Loucy (cell line): ENCODE measurements around the gene EOLA2.
"Not testable (repeated sequence)": the region's sequence is repeated elsewhere in the genome, so short reads cannot be mapped to it uniquely, and the experiment has no call there.

ENCODE experiments used
- H2AFZ ChIP-seq: fragments of 200-600 bp; sonication (generic); 2 replicates; pipeline ENCODE4 v1.6.0; 2016; ENCODE audit warnings: antibody characterized with exemption, mild to moderate bottlenecking, low read length, moderate library complexity
- H3F3A ChIP-seq: fragments of 200-600 bp; 2 replicates; pipeline ENCODE4 v1.6.0; 2016; ENCODE audit warnings: antibody characterized with exemption, low read depth, mild to moderate bottlenecking
- H3K27me3 ChIP-seq: fragments of 200-600 bp; sonication (generic); 2 replicates; pipeline ENCODE4 v1.6.1; 2014; ENCODE audit warnings: low read length, mild to moderate bottlenecking; ENCODE audit not compliant: insufficient read depth, poor library complexity, severe bottlenecking
- H3K36me3 ChIP-seq: fragments of 200-600 bp; sonication (generic); 2 replicates; pipeline ENCODE4 v1.6.1; 2016; ENCODE audit warnings: low read length; ENCODE audit not compliant: insufficient read depth
- H3K4me1 ChIP-seq: fragments of 200-600 bp; sonication (generic); 2 replicates; pipeline ENCODE4 v1.5.1; 2014; ENCODE audit warnings: low read length, mild to moderate bottlenecking; ENCODE audit not compliant: insufficient read depth, poor library complexity, severe bottlenecking
- H3K4me2 ChIP-seq: fragments of 200-600 bp; sonication (generic); 2 replicates; pipeline ENCODE4 v1.6.0; 2014; ENCODE audit warnings: antibody characterized with exemption, low read length, low read depth, mild to moderate bottlenecking; ENCODE audit not compliant: poor library complexity, severe bottlenecking
- H3K4me3 ChIP-seq: fragments of 200-600 bp; sonication (generic); 2 replicates; pipeline ENCODE4 v1.5.1; 2014; ENCODE audit warnings: low read length, mild to moderate bottlenecking, mixed read lengths; ENCODE audit not compliant: poor library complexity, severe bottlenecking
- H3K79me2 ChIP-seq: fragments of 200-600 bp; sonication (generic); 2 replicates; pipeline ENCODE4 v1.6.1; 2014; ENCODE audit warnings: low read length; ENCODE audit not compliant: insufficient read depth
- H3K9ac ChIP-seq: fragments of 200-600 bp; sonication (generic); 2 replicates; pipeline ENCODE4 v1.6.0; 2014; ENCODE audit warnings: mild to moderate bottlenecking, low read depth, low read length, moderate library complexity; ENCODE audit not compliant: poor library complexity, severe bottlenecking
- H3K9me2 ChIP-seq: fragments of 200-600 bp; sonication (generic); replicated peaks from 2 replicates; pipeline ENCODE4 v1.6.1; 2016; ENCODE audit warnings: low read depth, low read length, mixed read lengths
- H3K9me3 ChIP-seq: fragments of 200-600 bp; sonication (generic); 2 replicates; pipeline ENCODE4 v1.6.1; 2014; ENCODE audit warnings: mild to moderate bottlenecking, antibody characterized with exemption, low read length, low read depth; ENCODE audit not compliant: insufficient read depth
- H4K20me1 ChIP-seq: fragments of 200-600 bp; sonication (generic); 2 replicates; pipeline ENCODE4 v1.6.0; 2014; ENCODE audit warnings: antibody characterized with exemption, low read length, mild to moderate bottlenecking; ENCODE audit not compliant: insufficient read depth, poor library complexity, severe bottlenecking
- CTCF ChIP-seq: fragments of 200-600 bp; sonication (generic); conservative IDR thresholded peaks from 2 replicates; pipeline ENCODE4 v1.5.1; 2014; ENCODE audit warnings: mild to moderate bottlenecking, antibody characterized with exemption, low read length
- EZH2phosphoT487 ChIP-seq: fragments of 200-600 bp; IDR thresholded peaks from 2 replicates; pipeline ENCODE4 v1.6.1; 2018; ENCODE audit warnings: antibody characterized with exemption, mild to moderate bottlenecking, moderate library complexity, borderline replicate concordance

The EOLA2 gene

GRCh38 chrX:149940674-149941024 lies 2.4 kb upstream of the EOLA2 start:
- Histone ChIP-seq H3K79me2 (peaks cover 12% of the 10 kb centered on the region), H3K4me3 (peak overlapping the region; percentile 32), H3K4me2 (peak overlapping the region; percentile 60)
- H3F3A ChIP-seq, H3K36me3 ChIP-seq, H4K20me1 ChIP-seq, H3K27me3 ChIP-seq, H3K9ac ChIP-seq, H3K9me3 ChIP-seq, H2AFZ ChIP-seq, H3K9me2 ChIP-seq, H3K4me1 ChIP-seq: not testable (repeated sequence)
- peak; percentile 44 for TF ChIP-seq CTCF

- peak overlapping the region; percentile 75 for H3K4me2 ChIP-seq
- no peaks in the 10 kb centered on the region for H3K27me3 ChIP-seq
- no peak overlapping the region for H2AFZ ChIP-seq
- no peaks in the 10 kb centered on the region for H3K9me3 ChIP-seq
- H3K36me3 ChIP-seq = no peaks in the 10 kb centered on the region
- H3K79me2 ChIP-seq = peaks cover 12% of the 10 kb centered on the region
- no peaks in the 10 kb centered on the region for H3F3A ChIP-seq
- no peaks in the 10 kb centered on the region for H3K4me1 ChIP-seq
- peak overlapping the region; percentile 93 for H3K9ac ChIP-seq
- TF ChIP-seq EZH2phosphoT487 (no peak), CTCF (no peak)
- H3K4me3 ChIP-seq = peak overlapping the region; percentile 84
- H4K20me1 ChIP-seq = peaks cover 9% of the 10 kb centered on the region
- H3K9me2 ChIP-seq = no peaks in the 10 kb centered on the region
Observed at GRCh38 chrX:149939905-149940673, 1.8 kb upstream of the EOLA2 start.

DNA sequence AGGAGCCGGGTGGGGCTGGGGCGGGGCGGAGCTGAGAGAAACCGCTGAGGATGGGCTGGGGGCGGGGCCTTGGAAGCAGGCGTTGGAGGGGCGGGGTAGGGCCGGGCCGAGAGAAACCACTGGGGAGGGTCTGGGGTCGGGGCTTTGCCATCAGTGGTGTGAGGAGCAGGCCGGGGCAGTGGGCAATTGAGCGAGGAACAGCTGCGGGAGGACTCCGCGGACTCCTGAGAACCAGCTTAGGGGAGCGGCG lies 1.3 kb upstream of the EOLA2 start:
- H3K4me1 ChIP-seq = no peaks in the 10 kb centered on the region
- no peaks in the 10 kb centered on the region for H3K36me3 ChIP-seq
- H3K9ac ChIP-seq = peak overlapping the region; percentile 93
- H3K27me3 ChIP-seq = no peaks in the 10 kb centered on the region
- peak overlapping the region; percentile 75 for H3K4me2 ChIP-seq
- no peaks in the 10 kb centered on the region for H3F3A ChIP-seq
- no peaks in the 10 kb centered on the region for H3K9me2 ChIP-seq
- H4K20me1 ChIP-seq = peaks cover 9% of the 10 kb centered on the region
- no peaks in the 10 kb centered on the region for H3K9me3 ChIP-seq
- no peak overlapping the region for H2AFZ ChIP-seq
- TF ChIP-seq EZH2phosphoT487 (no peak), CTCF (no peak)
- H3K79me2 ChIP-seq = peaks cover 12% of the 10 kb centered on the region
- H3K4me3 ChIP-seq = peak overlapping the region; percentile 84
